H7 (cell line): ENCODE data around the gene SPANXD. TPM values are rescaled to one million over a fixed set of nuclear protein-coding genes. Genes with fewer than 3 reads are reported as not detected.
"Not testable (repeated sequence)": the region's sequence is repeated elsewhere in the genome, so short reads cannot be mapped to it uniquely, and the experiment has no call there.

Source experiments
- DNase-seq: peaks from one replicate; pipeline ENCODE4 v3.0.0; 2012
- H3K27me3 ChIP-seq: 2 replicates; pipeline ENCODE4 v1.6.0; 2011; ENCODE audit warnings: mild to moderate bottlenecking, low read length; ENCODE audit not compliant: control insufficient read depth, insufficient read depth
- H3K36me3 ChIP-seq: replicated peaks from 2 replicates; pipeline ENCODE4 v1.5.1; 2011; ENCODE audit warnings: low read length; ENCODE audit not compliant: control insufficient read depth, insufficient read depth
- H3K4me3 ChIP-seq: 2 replicates; pipeline ENCODE4 v1.5.1; 2011; ENCODE audit warnings: low read depth, mild to moderate bottlenecking, control low read depth, low read length, moderate library complexity; ENCODE audit not compliant: insufficient read depth
- total RNA-seq: library from RNA; depleted of rRNA; stranded (reverse); fragments of >200 nt; shearing (Covaris generic); gene quantifications from 2 replicates; pipeline ENCODE4 v1.2.3, GENCODE V29; 2014; rRNA removed

Gene SPANXD, protein sequence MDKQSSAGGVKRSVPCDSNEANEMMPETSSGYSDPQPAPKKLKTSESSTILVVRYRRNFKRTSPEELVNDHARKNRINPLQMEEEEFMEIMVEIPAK
- not detected in 2 replicates for total RNA-seq

DNA sequence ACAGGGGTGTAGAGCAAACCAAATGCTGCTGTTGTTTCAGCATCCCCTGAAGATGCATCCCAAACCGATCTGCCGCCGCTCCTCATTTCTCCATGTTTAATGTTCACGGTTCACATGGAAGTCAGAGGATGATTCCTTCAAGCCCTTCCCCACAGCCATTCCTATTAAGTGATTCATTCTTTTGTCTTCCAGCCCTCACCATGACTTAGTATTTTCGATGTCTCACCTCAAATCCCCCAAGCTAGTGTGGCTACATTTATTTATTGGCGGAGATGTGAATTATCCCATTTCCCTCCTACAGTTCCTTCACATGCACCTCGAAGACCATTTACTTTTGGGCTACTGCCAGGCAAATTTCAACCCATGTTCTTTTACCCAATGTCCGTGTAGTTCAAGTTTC lies at the start of gene SPANXD:
SPANXD (minus strand) TSS at position 101 of the 400 bp plus-strand sequence. CDS start 334 bp downstream, outside the sequence.
- H3K36me3 ChIP-seq, DNase-seq, H3K27me3 ChIP-seq, H3K4me3 ChIP-seq: not testable (repeated sequence)

GRCh38 chrX:141742666-141743065 lies 44.1 kb upstream of the SPANXD start:
- no peaks in the 10 kb centered on the region for H3K36me3 ChIP-seq
- no peaks in the 10 kb centered on the region for H3K27me3 ChIP-seq
- DNase-seq, result no peak
- no peak overlapping the region for H3K4me3 ChIP-seq

DNA sequence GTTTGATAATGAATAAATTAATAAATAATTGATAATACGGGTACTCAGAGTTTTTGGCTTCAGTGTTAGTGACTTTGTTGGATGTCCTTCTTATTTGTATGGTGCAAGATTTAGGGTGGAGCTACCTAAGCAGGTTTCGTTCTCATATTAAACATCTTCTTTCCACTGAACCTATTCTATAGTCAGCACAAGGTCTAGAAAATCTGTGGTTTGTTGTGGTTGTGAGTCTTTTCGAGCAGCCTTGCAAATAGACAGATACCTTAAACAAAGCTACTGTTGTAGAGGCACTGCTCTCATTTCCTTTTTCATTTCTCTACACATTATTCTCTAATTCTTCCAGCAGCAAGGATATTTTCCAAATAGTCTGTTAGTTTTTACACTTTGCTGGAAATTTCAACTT lies 38.1 kb upstream of the SPANXD start:
- no peak for DNase-seq
- Histone ChIP-seq H3K36me3 (no peaks in the 10 kb centered on the region), H3K4me3 (no peak overlapping the region), H3K27me3 (no peaks in the 10 kb centered on the region)

GRCh38 chrX:141733371-141733770 lies 34.8 kb upstream of the SPANXD start:
- Histone ChIP-seq H3K36me3 (no peaks in the 10 kb centered on the region), H3K27me3 (no peaks in the 10 kb centered on the region), H3K4me3 (no peak overlapping the region)
- DNase-seq, result no peak

DNA sequence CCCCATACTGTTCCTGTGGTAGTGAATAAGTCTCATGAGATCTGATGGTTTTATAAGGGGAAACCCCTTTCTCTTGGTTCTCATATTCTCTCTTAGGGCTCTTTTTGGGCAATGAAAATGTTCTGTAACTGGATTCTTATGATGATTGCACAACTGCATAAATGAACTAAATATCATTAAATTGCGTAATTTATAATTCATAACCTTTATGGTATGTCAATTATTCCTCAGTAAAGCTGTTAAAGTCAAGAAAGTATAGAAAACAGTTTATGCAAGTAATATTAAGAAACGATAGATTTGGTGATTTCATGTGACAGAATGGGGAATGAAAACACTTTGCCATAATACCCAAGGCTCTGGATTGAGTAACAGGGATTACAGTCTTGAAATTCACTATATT lies 33.5 kb upstream of the SPANXD start:
- H3K4me3 ChIP-seq, result no peak overlapping the region
- no peak for DNase-seq
- H3K27me3 ChIP-seq, result no peaks in the 10 kb centered on the region
- no peaks in the 10 kb centered on the region for H3K36me3 ChIP-seq

DNA sequence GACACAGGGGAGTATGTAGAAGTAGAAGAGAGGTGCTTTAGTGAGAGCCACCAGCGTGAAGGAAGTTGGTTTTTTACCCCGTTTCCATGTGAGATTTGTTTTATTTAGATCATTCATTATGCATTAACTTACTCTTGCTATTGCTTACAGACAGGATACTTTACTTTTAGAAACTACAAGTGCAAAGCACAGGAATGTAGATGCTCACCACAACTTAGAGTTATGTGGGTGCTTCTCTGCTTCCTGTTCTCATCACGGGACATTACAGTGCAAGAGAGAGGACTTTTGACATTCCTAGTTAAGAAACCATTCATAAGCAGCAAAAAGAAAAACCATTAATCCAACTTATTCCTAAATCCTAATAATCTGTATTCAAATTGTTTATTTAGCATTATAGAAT lies 25.6 kb upstream of the SPANXD start:
- Histone ChIP-seq H3K36me3 (no peaks in the 10 kb centered on the region), H3K4me3 (no peak overlapping the region), H3K27me3 (no peaks in the 10 kb centered on the region)
- no peak for DNase-seq

DNA sequence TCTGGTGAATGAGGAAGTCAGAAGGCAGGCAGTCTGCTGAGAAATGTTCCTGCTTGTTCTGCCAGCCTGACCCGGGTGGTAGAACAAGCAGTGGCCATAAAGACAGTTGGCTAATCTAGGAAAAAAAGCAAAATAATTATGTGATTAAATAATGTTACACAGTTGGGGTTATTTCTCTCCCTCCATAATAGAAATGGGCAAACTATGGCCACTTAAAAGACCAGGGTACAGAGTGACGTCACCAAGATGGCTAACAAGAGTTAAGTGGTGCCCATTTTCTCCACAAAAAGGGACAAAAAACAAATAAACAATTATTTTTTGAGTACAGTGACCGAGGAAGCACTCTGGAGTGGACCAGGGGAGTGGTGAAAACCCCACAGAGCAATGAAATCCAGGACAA lies 16.1 kb upstream of the SPANXD start:
- no peaks in the 10 kb centered on the region for H3K27me3 ChIP-seq
- no peak for DNase-seq
- no peaks in the 10 kb centered on the region for H3K36me3 ChIP-seq
- no peak overlapping the region for H3K4me3 ChIP-seq

GRCh38 chrX:141701072-141701471 lies 2.5 kb upstream of the SPANXD start:
- no peaks in the 10 kb centered on the region for H3K36me3 ChIP-seq
- no peak overlapping the region for H3K4me3 ChIP-seq
- H3K27me3 ChIP-seq, result no peaks in the 10 kb centered on the region
- DNase-seq, result no peak

- DNase-seq, result no peak
- H3K4me3 ChIP-seq, result no peak overlapping the region
- H3K36me3 ChIP-seq, result no peaks in the 10 kb centered on the region
- no peaks in the 10 kb centered on the region for H3K27me3 ChIP-seq
These were observed 24.6 kb downstream of the SPANXD start for GRCh38 chrX:141673946-141674345.

DNA sequence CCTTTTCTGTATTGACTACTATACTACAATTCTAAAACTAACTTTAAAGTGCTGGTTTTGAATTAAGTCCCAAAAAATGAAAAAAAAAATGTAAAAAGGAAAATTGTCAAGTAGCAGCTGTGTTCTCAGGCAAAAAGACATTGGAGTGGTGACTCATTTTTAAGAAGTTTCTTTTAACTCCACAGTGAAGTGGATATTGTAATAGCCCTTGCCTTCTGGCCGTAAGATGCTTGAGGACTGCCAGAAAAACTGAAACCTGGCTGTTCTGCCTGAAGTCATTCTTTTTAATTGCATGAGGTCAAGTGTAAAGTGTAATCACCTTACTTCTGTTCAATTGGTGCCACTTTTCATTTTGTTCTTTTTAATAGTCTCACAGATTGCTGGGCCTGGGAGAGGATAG lies 28.9 kb downstream of the SPANXD start:
- no peak for DNase-seq
- Histone ChIP-seq H3K36me3 (no peaks in the 10 kb centered on the region), H3K27me3 (no peaks in the 10 kb centered on the region), H3K4me3 (no peak overlapping the region)

- Histone ChIP-seq H3K4me3 (no peak overlapping the region), H3K36me3 (no peaks in the 10 kb centered on the region), H3K27me3 (no peaks in the 10 kb centered on the region)
- no peak for DNase-seq
These were observed 30.2 kb downstream of the SPANXD start for GRCh38 chrX:141668371-141668770.

GRCh38 chrX:141662781-141663180 lies 35.8 kb downstream of the SPANXD start:
- H3K4me3 ChIP-seq, result no peak overlapping the region
- no peaks in the 10 kb centered on the region for H3K36me3 ChIP-seq
- no peaks in the 10 kb centered on the region for H3K27me3 ChIP-seq
- no peak for DNase-seq

DNA sequence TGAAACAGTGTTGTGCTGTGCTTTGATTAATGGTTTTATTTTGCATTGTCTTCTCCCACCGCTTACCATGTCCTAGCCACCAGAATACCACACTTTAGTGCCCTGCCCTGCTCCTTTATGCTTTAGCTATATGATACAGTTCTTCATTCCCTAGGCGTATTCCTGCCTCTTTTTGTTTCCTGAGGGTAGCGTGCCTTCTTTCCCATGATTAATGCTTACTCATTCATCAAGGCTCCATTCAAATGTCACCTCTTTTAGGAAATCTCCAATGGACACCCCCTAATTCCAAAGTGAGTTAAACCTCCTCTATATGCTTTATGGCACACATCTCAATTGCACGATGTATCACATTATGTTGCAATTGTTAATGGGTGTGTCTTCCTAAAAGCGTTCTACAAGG lies 46.3 kb downstream of the SPANXD start:
- DNase-seq, result no peak
- Histone ChIP-seq H3K36me3 (no peaks in the 10 kb centered on the region), H3K27me3 (no peaks in the 10 kb centered on the region), H3K4me3 (no peak overlapping the region)
